HepG2 (cell line): ENCODE results near the gene CDCA5. TPM values are rescaled to one million over a fixed set of nuclear protein-coding genes. Genes with fewer than 3 reads are reported as not detected.

Source experiments
- CENPT ChIP-seq: sonication (generic); formaldehyde crosslinking; IDR thresholded peaks from 2 replicates; pipeline ENCODE4 v1.8.0; 2022; ENCODE audit warnings: low read depth, mild to moderate bottlenecking, moderate library complexity, missing genetic modification reagents
- CENPX ChIP-seq: sonication (generic); formaldehyde crosslinking; IDR thresholded peaks from 2 replicates; pipeline ENCODE4 v1.9.0; 2021; ENCODE audit warnings: mild to moderate bottlenecking, missing genetic modification reagents, moderate library complexity
- CHD4 ChIP-seq: fragments of 200-600 bp; sonication (generic); IDR thresholded peaks from 2 replicates; pipeline ENCODE4 v1.7.0; 2017; ENCODE audit warnings: mild to moderate bottlenecking, low read length, borderline replicate concordance
- MAZ ChIP-seq, 2 experiments: sonication (generic) in 1 of 2; formaldehyde crosslinking in 1 of 2; IDR thresholded peaks; 2 replicates each; pipeline versions ENCODE4 v1.5.0 to v1.6.1; 2012 to 2020; ENCODE audit warnings: low read depth in 2 of 2, mild to moderate bottlenecking in 2 of 2, borderline replicate concordance in 1 of 2, improper control_type of control experiment in 1 of 2, low read length in 1 of 2, missing genetic modification reagents in 1 of 2, moderate library complexity in 1 of 2
- MED8 ChIP-seq: sonication (generic); formaldehyde crosslinking; IDR thresholded peaks from 2 replicates; pipeline ENCODE4 v1.8.1; 2023; ENCODE audit warnings: mild to moderate bottlenecking, missing genetic modification reagents; ENCODE audit not compliant: insufficient replicate concordance
- MLLT10 ChIP-seq: sonication (generic); formaldehyde crosslinking; IDR thresholded peaks from 2 replicates; pipeline ENCODE4 v1.4.0; 2020; ENCODE audit warnings: missing genetic modification reagents
- PAX8 ChIP-seq: sonication (generic); formaldehyde crosslinking; IDR thresholded peaks from 2 replicates; pipeline ENCODE4 v1.8.0; 2022; ENCODE audit warnings: mild to moderate bottlenecking, missing genetic modification reagents, borderline replicate concordance
- RNF2 ChIP-seq: fragments of 450-650 bp; conservative IDR thresholded peaks from 2 replicates; pipeline ENCODE4 v1.6.1; 2016; ENCODE audit warnings: low read depth
- SMAD3 ChIP-seq: sonication (generic); formaldehyde crosslinking; IDR thresholded peaks from 2 replicates; pipeline ENCODE4 v1.4.0; 2020; ENCODE audit warnings: missing genetic modification reagents
- ZNF570 ChIP-seq: sonication (generic); formaldehyde crosslinking; IDR thresholded peaks from 2 replicates; pipeline ENCODE4 v1.4.0; 2020; ENCODE audit warnings: mild to moderate bottlenecking, missing genetic modification reagents, borderline replicate concordance
- polyA plus RNA-seq, 8 experiments: library from polyadenylated mRNA; depleted of rRNA in 3 of 8; stranded (reverse) in 7 of 8; unstranded in 1 of 8; fragments of >200 nt; fragmentation: Illumina TruSeq in 4 of 8; extraction: Trizol in 4 of 8; gene quantifications; 2 replicates each; pipeline versions ENCODE4 v1.2.1 to v1.2.3, GENCODE V29; 2011 to 2016; ENCODE audit warnings: low read depth in 4 of 8, missing spikeins in 1 of 8, mixed read lengths in 1 of 8; ENCODE audit not compliant: insufficient read depth in 1 of 8
- total RNA-seq, 5 experiments: library from RNA; depleted of rRNA; stranded (reverse); fragments of >200 nt; fragmentation: Illumina TruSeq; extraction: Trizol; gene quantifications; 2 replicates each; pipeline ENCODE4 v1.2.3, GENCODE V29; 2016; ENCODE audit warnings: low read depth in 1 of 5
- TF ChIP-seq, protein P1 (sequence below): sonication (generic); formaldehyde crosslinking; IDR thresholded peaks from 2 replicates; pipeline ENCODE4 v1.5.1; 2020; ENCODE audit warnings: mild to moderate bottlenecking, missing genetic modification reagents, borderline replicate concordance
- TF ChIP-seq, protein P2 (sequence below): sonication (generic); formaldehyde crosslinking; IDR thresholded peaks from 2 replicates; pipeline ENCODE4 v1.4.0; 2020; ENCODE audit warnings: missing genetic modification reagents, borderline replicate concordance
- TF ChIP-seq, protein P3 (sequence below), 2 experiments: sonication (generic) in 1 of 2; formaldehyde crosslinking in 1 of 2; IDR thresholded peaks; 2 replicates each; pipeline versions ENCODE4 v1.6.1 to v1.9.0; 2014 to 2022; ENCODE audit warnings: antibody characterized with exemption in 1 of 2, borderline replicate concordance in 1 of 2, inconsistent platforms in 1 of 2, low read depth in 1 of 2, missing genetic modification reagents in 1 of 2

CDCA5 gene
- total and polyA plus RNA-seq, 2 of the 13 experiments (the other 11 are each of a cell fraction or from before 2014, with no cell fraction given): 13.5 to 50.6 TPM

DNA sequence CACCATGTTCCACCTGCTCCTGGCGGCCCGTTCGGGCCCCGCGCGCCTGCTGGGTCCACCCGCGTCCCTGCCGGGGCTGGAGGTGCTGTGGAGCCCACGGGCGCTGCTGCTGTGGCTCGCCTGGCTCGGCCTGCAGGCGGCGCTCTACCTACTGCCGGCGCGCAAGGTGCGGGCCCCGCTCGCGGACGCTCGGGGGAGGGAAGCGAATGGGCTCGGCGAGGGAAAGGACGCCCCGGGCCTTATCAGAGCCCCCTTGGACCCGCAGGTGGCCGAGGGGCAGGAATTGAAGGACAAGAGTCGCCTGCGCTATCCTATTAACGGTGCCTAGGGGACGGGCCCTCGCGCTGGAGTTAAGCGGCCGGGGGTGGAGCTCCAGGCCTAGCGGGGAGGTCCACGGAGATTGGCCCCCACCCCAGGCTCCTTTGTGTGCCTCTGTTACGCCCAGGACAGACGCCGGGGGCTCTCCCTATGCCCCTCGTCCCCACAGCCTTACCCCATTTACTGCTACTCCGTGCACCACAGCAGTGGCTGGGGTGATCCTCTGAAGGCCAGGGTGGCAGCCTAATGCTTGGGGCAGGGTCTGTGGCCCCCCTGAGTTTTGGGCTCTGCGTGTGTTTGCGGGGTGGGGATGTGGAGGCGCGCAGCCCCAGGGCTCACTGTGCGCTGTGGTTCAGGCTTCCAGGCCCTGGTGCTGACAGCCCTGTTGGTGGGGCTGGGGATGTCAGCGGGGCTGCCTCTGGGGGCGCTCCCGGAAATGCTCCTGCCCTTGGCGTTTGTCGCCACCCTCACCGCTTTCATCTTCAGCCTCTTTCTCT is 28.9 kb upstream of the CDCA5 start (continued):
- TF ChIP-seq MED8 (CRISPR knock-in tag): peak; percentile 53
- TF ChIP-seq, protein P1, sequence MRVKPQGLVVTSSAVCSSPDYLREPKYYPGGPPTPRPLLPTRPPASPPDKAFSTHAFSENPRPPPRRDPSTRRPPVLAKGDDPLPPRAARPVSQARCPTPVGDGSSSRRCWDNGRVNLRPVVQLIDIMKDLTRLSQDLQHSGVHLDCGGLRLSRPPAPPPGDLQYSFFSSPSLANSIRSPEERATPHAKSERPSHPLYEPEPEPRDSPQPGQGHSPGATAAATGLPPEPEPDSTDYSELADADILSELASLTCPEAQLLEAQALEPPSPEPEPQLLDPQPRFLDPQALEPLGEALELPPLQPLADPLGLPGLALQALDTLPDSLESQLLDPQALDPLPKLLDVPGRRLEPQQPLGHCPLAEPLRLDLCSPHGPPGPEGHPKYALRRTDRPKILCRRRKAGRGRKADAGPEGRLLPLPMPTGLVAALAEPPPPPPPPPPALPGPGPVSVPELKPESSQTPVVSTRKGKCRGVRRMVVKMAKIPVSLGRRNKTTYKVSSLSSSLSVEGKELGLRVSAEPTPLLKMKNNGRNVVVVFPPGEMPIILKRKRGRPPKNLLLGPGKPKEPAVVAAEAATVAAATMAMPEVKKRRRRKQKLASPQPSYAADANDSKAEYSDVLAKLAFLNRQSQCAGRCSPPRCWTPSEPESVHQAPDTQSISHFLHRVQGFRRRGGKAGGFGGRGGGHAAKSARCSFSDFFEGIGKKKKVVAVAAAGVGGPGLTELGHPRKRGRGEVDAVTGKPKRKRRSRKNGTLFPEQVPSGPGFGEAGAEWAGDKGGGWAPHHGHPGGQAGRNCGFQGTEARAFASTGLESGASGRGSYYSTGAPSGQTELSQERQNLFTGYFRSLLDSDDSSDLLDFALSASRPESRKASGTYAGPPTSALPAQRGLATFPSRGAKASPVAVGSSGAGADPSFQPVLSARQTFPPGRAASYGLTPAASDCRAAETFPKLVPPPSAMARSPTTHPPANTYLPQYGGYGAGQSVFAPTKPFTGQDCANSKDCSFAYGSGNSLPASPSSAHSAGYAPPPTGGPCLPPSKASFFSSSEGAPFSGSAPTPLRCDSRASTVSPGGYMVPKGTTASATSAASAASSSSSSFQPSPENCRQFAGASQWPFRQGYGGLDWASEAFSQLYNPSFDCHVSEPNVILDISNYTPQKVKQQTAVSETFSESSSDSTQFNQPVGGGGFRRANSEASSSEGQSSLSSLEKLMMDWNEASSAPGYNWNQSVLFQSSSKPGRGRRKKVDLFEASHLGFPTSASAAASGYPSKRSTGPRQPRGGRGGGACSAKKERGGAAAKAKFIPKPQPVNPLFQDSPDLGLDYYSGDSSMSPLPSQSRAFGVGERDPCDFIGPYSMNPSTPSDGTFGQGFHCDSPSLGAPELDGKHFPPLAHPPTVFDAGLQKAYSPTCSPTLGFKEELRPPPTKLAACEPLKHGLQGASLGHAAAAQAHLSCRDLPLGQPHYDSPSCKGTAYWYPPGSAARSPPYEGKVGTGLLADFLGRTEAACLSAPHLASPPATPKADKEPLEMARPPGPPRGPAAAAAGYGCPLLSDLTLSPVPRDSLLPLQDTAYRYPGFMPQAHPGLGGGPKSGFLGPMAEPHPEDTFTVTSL (CRISPR knock-in tag): no peak
- TF ChIP-seq MAZ (IDR thresholded peaks at IDR 0.05; ENCODE audit: borderline replicate concordance, low read depth, low read length): no peak; the same call in 1 of the 2 replicates
- TF ChIP-seq MAZ (CRISPR knock-in tag; IDR thresholded peaks at IDR 0.05; ENCODE audit: low read depth): no peak
- TF ChIP-seq, protein P2, sequence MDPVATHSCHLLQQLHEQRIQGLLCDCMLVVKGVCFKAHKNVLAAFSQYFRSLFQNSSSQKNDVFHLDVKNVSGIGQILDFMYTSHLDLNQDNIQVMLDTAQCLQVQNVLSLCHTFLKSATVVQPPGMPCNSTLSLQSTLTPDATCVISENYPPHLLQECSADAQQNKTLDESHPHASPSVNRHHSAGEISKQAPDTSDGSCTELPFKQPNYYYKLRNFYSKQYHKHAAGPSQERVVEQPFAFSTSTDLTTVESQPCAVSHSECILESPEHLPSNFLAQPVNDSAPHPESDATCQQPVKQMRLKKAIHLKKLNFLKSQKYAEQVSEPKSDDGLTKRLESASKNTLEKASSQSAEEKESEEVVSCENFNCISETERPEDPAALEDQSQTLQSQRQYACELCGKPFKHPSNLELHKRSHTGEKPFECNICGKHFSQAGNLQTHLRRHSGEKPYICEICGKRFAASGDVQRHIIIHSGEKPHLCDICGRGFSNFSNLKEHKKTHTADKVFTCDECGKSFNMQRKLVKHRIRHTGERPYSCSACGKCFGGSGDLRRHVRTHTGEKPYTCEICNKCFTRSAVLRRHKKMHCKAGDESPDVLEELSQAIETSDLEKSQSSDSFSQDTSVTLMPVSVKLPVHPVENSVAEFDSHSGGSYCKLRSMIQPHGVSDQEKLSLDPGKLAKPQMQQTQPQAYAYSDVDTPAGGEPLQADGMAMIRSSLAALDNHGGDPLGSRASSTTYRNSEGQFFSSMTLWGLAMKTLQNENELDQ (CRISPR knock-in tag): no peak
- no peak for TF ChIP-seq RNF2
- TF ChIP-seq PAX8 (CRISPR knock-in tag): no peak
- TF ChIP-seq SMAD3 (CRISPR knock-in tag): no peak
- TF ChIP-seq ZNF570 (CRISPR knock-in tag): no peak
- TF ChIP-seq MLLT10 (CRISPR knock-in tag): no peak
- TF ChIP-seq, protein P3, sequence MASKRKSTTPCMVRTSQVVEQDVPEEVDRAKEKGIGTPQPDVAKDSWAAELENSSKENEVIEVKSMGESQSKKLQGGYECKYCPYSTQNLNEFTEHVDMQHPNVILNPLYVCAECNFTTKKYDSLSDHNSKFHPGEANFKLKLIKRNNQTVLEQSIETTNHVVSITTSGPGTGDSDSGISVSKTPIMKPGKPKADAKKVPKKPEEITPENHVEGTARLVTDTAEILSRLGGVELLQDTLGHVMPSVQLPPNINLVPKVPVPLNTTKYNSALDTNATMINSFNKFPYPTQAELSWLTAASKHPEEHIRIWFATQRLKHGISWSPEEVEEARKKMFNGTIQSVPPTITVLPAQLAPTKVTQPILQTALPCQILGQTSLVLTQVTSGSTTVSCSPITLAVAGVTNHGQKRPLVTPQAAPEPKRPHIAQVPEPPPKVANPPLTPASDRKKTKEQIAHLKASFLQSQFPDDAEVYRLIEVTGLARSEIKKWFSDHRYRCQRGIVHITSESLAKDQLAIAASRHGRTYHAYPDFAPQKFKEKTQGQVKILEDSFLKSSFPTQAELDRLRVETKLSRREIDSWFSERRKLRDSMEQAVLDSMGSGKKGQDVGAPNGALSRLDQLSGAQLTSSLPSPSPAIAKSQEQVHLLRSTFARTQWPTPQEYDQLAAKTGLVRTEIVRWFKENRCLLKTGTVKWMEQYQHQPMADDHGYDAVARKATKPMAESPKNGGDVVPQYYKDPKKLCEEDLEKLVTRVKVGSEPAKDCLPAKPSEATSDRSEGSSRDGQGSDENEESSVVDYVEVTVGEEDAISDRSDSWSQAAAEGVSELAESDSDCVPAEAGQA (IDR thresholded peaks at IDR 0.05; ENCODE audit: low read depth): no peak
- TF ChIP-seq, protein P3 (CRISPR knock-in tag; IDR thresholded peaks at IDR 0.05; ENCODE audit: borderline replicate concordance): 0 out of 2 replicates have a peak, but pooled peaks have one; percentile 44
- no peak for TF ChIP-seq CENPX (CRISPR knock-in tag)
- TF ChIP-seq CHD4: no peak
- no peak for TF ChIP-seq CENPT
